Trophoblast cell (in vitro differentiated cells and primary cell): ENCODE results near the gene RNF141.

Experiments
- DNase-seq, 2 donors: peaks; one replicate each; pipeline ENCODE4 v3.0.0-alpha.2; 2016
- H2AFZ ChIP-seq: 2 replicates; pipeline ENCODE4 v1.6.1; 2013; ENCODE audit warnings: low read length, moderate library complexity, mild to moderate bottlenecking; ENCODE audit not compliant: insufficient read depth, poor library complexity
- H2AK5ac ChIP-seq: 2 replicates; pipeline ENCODE4 v1.6.1; 2013; ENCODE audit warnings: mild to moderate bottlenecking, low read length
- H2BK120ac ChIP-seq: 2 replicates; pipeline ENCODE4 v1.6.1; 2013; ENCODE audit warnings: low read length, mild to moderate bottlenecking, moderate library complexity; ENCODE audit not compliant: insufficient read depth, poor library complexity
- H2BK12ac ChIP-seq: 2 replicates; pipeline ENCODE4 v1.6.1; 2013; ENCODE audit warnings: mild to moderate bottlenecking, low read length, moderate library complexity
- H2BK5ac ChIP-seq: 2 replicates; pipeline ENCODE4 v1.6.1; 2013; ENCODE audit warnings: low read length, low read depth, moderate library complexity, mild to moderate bottlenecking; ENCODE audit not compliant: poor library complexity
- H3K14ac ChIP-seq: 2 replicates; pipeline ENCODE4 v1.6.1; 2013; ENCODE audit warnings: mild to moderate bottlenecking, low read length
- H3K18ac ChIP-seq: 2 replicates; pipeline ENCODE4 v1.6.1; 2013; ENCODE audit warnings: mild to moderate bottlenecking, low read length
- H3K23ac ChIP-seq: 2 replicates; pipeline ENCODE4 v1.6.1; 2013; ENCODE audit warnings: low read length
- H3K27ac ChIP-seq: 2 replicates; pipeline ENCODE4 v1.5.1; 2013; ENCODE audit warnings: low read depth, mild to moderate bottlenecking, inconsistent platforms, low read length, moderate library complexity
- H3K27me3 ChIP-seq: 2 replicates; pipeline ENCODE4 v1.6.1; 2013; ENCODE audit warnings: inconsistent platforms, mild to moderate bottlenecking, low read length, moderate library complexity; ENCODE audit not compliant: insufficient read depth
- H3K36me3 ChIP-seq, 2 experiments: 1 replicate in 1 of 2; 2 replicates in 1 of 2; pipeline ENCODE4 v1.6.1; 2013; ENCODE audit warnings: low read length in 2 of 2, mild to moderate bottlenecking in 2 of 2, moderate library complexity in 1 of 2; ENCODE audit not compliant: insufficient read depth in 2 of 2, control insufficient read depth in 1 of 2
- H3K4ac ChIP-seq: 2 replicates; pipeline ENCODE4 v1.6.1; 2013; ENCODE audit warnings: low read depth, mild to moderate bottlenecking, low read length, moderate library complexity
- H3K4me1 ChIP-seq, 2 experiments: 1 replicate in 1 of 2; 2 replicates in 1 of 2; pipeline ENCODE4 v1.6.1; 2013; ENCODE audit warnings: low read length in 2 of 2, mild to moderate bottlenecking in 2 of 2, moderate library complexity in 1 of 2; ENCODE audit not compliant: insufficient read depth in 2 of 2, control insufficient read depth in 1 of 2
- H3K4me2 ChIP-seq: 2 replicates; pipeline ENCODE4 v1.6.1; 2013; ENCODE audit warnings: inconsistent platforms, mild to moderate bottlenecking, low read length, moderate library complexity
- H3K4me3 ChIP-seq: 2 replicates; pipeline ENCODE4 v1.5.1; 2013; ENCODE audit warnings: mild to moderate bottlenecking, low read depth, low read length, inconsistent platforms
- H3K79me1 ChIP-seq: one replicate; pipeline ENCODE4 v1.6.1; 2013; ENCODE audit warnings: low read length
- H3K79me2 ChIP-seq: 2 replicates; pipeline ENCODE4 v1.6.1; 2013; ENCODE audit warnings: low read length, mild to moderate bottlenecking; ENCODE audit not compliant: control insufficient read depth, insufficient read depth, poor library complexity
- H3K9ac ChIP-seq: 2 replicates; pipeline ENCODE4 v1.6.1; 2013; ENCODE audit warnings: mild to moderate bottlenecking, low read length
- H3K9me3 ChIP-seq: 2 replicates; pipeline ENCODE4 v1.6.1; 2013; ENCODE audit warnings: low read depth, mild to moderate bottlenecking, control low read depth, inconsistent platforms, low read length; ENCODE audit not compliant: insufficient read depth
- H4K12ac ChIP-seq: 2 replicates; pipeline ENCODE4 v1.6.1; 2013; ENCODE audit warnings: low read depth, mild to moderate bottlenecking, low read length, moderate library complexity
- H4K8ac ChIP-seq: 2 replicates; pipeline ENCODE4 v1.6.1; 2013; ENCODE audit warnings: low read depth, mild to moderate bottlenecking, low read length, moderate library complexity
- H4K91ac ChIP-seq: one replicate; pipeline ENCODE4 v1.6.1; 2013; ENCODE audit warnings: low read depth, mild to moderate bottlenecking, low read length, moderate library complexity
- WGBS: extraction: QIAGEN DNeasy Blood & Tissue Kit; methylation state at CpG from one replicate; pipeline ENCODE4 v1.1.7; 2013; ENCODE audit warnings: missing lambda C conversion rate; ENCODE audit not compliant: insufficient read length, insufficient coverage; ENCODE audit errors: extremely low coverage; 5-methylcytosine and 5-hydroxymethylcytosine counted together

RNF141 gene

DNA sequence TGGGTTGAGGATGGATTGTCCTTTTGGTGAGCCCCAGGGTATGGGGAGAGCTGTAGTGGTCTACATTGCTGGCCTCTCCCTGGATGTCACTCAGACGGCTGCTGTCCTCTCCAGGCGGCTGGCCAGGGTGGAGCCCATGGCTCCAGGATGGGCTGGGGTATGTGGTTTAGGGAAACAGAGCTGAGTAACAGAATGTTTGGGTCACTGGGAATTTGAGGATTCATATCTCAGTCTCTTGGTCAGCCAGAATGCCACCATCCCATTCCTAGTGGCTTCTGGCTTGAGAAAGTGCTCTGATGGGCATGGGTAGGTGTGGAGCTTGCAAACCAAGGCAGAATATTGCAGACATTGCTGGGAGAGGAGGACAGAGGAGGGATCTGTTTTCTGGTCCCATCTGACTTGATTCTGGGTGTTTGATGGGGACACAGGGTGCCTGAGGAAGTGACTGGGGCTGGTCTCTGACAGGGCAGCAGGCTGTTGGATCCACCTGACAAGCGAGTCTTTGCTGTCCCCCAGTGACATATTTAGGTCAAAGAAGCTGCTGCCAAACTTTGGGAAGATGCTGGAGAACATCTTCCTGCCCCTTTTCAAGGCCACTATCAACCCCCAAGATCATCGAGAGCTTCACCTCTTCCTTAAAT, 44.6 kb downstream of the RNF141 start:
- DNase-seq: no peak
- Histone ChIP-seq H4K91ac (no peak overlapping the region), H3K4me1 (no peaks in the 10 kb centered on the region), H3K79me1 (no peaks in the 10 kb centered on the region), H4K12ac (no peak overlapping the region), H3K27me3 (no peaks in the 10 kb centered on the region), H3K23ac (no peak overlapping the region), H3K27ac (no peak overlapping the region), H3K36me3 (no peaks in the 10 kb centered on the region), H3K4me2 (no peak overlapping the region), H3K9ac (no peak overlapping the region), H2BK120ac (no peak overlapping the region), H3K4ac (no peak overlapping the region), H2BK5ac (no peak overlapping the region), H2BK12ac (no peak overlapping the region), H3K18ac (no peak overlapping the region), H3K79me2 (no peaks in the 10 kb centered on the region), H2AK5ac (no peak overlapping the region), H4K8ac (no peak overlapping the region), H3K4me3 (no peak overlapping the region), H3K9me3 (no peaks in the 10 kb centered on the region), H2AFZ (no peak overlapping the region), H3K14ac (no peak overlapping the region)
- no CpG with 5 or more reads among the region's 4 CpGs for WGBS

DNA sequence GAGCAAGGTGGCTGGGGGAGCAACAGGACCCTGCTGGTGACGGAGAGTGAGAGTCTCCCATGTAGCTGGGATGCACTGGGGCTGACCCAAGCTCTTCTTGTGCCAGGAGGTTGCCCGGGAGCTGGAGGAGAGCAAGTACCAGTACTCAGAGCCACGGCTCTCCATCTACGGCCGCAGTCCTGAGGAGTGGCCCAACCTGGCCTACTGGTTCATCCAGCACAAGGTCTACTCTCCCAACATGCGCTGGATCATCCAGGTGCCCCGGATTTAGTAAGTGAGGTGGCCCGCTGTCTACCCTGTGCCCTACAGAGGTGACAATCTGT, 45.6 kb downstream of the RNF141 start:
- H2AFZ ChIP-seq: no peak overlapping the region
- no peak overlapping the region for H3K4ac ChIP-seq
- H3K18ac ChIP-seq: no peak overlapping the region
- no peak overlapping the region for H4K12ac ChIP-seq
- H2BK12ac ChIP-seq: no peak overlapping the region
- H3K23ac ChIP-seq: no peak overlapping the region
- DNase-seq: no peak
- H3K27ac ChIP-seq: no peak overlapping the region
- no peak overlapping the region for H2BK120ac ChIP-seq
- no peak overlapping the region for H3K4me3 ChIP-seq
- no peak overlapping the region for H4K91ac ChIP-seq
- no peak overlapping the region for H3K9ac ChIP-seq
- H3K4me1 ChIP-seq: peaks cover 0 to 5% of the 10 kb centered on the region in 2 experiments
- H2BK5ac ChIP-seq: no peak overlapping the region
- H3K14ac ChIP-seq: no peak overlapping the region
- whole genome bisulfite sequencing: no CpG with 5 or more reads among the region's 8 CpGs
- no peaks in the 10 kb centered on the region for H3K27me3 ChIP-seq
- H3K36me3 ChIP-seq: no peaks in the 10 kb centered on the region
- H3K79me1 ChIP-seq: no peaks in the 10 kb centered on the region
- no peak overlapping the region for H3K4me2 ChIP-seq
- H3K9me3 ChIP-seq: no peaks in the 10 kb centered on the region
- H4K8ac ChIP-seq: no peak overlapping the region
- no peak overlapping the region for H2AK5ac ChIP-seq
- H3K79me2 ChIP-seq: no peaks in the 10 kb centered on the region

DNA sequence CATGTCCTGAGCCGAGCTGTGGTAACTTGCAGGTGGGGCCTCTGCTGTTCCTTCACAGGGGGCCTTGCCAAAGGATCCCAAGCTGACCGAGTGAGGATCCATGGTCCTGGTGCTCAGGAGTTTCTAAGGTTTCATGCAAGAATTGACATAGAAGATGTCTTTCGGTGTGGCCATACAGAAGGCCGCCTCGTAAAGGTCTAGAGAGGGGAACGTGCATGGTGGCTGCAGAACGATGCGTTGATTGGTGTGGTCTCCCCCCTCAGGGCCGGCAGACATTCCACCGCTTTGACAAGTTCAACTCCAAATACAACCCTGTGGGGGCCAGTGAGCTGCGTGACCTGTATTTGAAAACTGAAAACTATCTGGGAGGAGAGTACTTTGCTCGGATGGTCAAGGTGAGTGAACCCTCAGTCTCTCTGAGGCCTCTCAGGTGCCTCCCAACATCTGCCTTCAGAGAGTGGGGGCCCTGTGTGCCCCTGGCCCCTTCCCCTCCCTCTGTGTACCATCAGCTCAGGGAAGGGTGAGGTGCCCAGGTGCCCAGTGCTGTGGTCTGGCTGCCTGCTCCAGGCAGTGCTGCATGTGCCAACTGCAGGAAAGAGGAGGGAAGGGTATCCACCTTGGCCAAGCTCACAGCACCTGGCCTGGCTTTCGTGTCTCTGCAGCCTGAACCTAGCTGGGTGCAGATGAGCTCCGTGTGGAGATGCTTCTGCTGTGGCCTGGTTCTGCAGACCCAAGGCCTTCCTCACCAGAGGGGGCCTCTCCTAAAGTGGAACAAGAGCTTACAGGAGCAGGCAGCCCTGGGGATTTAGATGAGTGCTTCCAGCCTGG, 46.1 kb downstream of the RNF141 start:
- Histone ChIP-seq H3K79me1 (no peaks in the 10 kb centered on the region), H4K8ac (no peak overlapping the region), H3K23ac (no peak overlapping the region), H3K4me1 (peaks cover 0 to 5% of the 10 kb centered on the region in 2 experiments), H3K18ac (no peak overlapping the region), H3K4me2 (no peak overlapping the region), H3K79me2 (no peaks in the 10 kb centered on the region), H3K27me3 (no peaks in the 10 kb centered on the region), H4K91ac (no peak overlapping the region), H2AK5ac (no peak overlapping the region), H2BK120ac (no peak overlapping the region), H2BK5ac (no peak overlapping the region), H2AFZ (no peak overlapping the region), H4K12ac (no peak overlapping the region), H3K9me3 (no peaks in the 10 kb centered on the region), H3K14ac (no peak overlapping the region), H3K4ac (no peak overlapping the region), H3K27ac (no peak overlapping the region), H3K4me3 (no peak overlapping the region), H3K36me3 (no peaks in the 10 kb centered on the region), H2BK12ac (no peak overlapping the region), H3K9ac (no peak overlapping the region)
- no peak for DNase-seq
- WGBS: no CpG with 5 or more reads among the region's 14 CpGs

DNA sequence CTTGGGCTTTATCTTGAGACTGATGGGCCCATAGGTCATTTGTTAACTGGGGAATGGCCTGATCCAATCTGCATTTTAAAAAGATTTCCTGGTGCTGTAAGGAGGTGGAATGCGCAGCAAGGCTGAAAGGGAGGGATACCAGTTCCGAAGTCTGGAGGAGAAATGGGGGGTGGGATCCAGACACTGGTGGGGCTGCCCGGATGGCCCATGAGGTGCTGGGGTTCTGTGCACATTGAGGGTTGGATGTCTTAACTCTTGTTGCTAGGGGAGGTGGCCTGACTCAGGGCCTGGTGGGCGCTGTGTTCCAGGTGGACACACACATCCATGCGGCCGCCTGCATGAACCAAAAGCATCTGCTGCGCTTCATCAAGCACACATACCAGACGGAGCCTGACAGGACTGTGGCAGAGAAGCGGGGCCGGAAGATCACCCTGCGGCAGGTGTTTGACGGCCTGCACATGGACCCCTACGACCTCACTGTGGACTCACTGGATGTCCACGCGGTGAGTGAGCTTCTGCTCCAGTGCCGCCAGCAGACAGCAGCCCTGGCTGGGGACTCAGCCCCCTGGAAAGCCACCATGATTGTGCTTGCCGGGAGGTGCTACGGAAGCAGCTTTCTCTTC, 47.8 kb downstream of the RNF141 start:
- Histone ChIP-seq H3K36me3 (no peaks in the 10 kb centered on the region), H3K79me2 (no peaks in the 10 kb centered on the region), H2BK120ac (no peak overlapping the region), H3K4me1 (peaks cover 0 to 5% of the 10 kb centered on the region in 2 experiments), H4K8ac (no peak overlapping the region), H4K91ac (no peak overlapping the region), H2AFZ (no peak overlapping the region), H4K12ac (no peak overlapping the region), H2BK12ac (no peak overlapping the region), H2AK5ac (no peak overlapping the region), H3K79me1 (no peaks in the 10 kb centered on the region), H3K18ac (no peak overlapping the region), H3K4me2 (no peak overlapping the region), H3K14ac (no peak overlapping the region), H3K9me3 (peaks cover 2% of the 10 kb centered on the region), H3K4ac (no peak overlapping the region), H3K9ac (no peak overlapping the region), H3K4me3 (no peak overlapping the region), H3K27me3 (no peaks in the 10 kb centered on the region), H3K23ac (no peak overlapping the region), H2BK5ac (no peak overlapping the region), H3K27ac (no peak overlapping the region)
- no peak for DNase-seq
- WGBS: no CpG with 5 or more reads among the region's 18 CpGs
